Measurements from ENCODE around the gene GFER.
A peak's percentile ranks its signal among the peaks of the same experiment; 100 is the strongest.

GFER gene

DNA sequence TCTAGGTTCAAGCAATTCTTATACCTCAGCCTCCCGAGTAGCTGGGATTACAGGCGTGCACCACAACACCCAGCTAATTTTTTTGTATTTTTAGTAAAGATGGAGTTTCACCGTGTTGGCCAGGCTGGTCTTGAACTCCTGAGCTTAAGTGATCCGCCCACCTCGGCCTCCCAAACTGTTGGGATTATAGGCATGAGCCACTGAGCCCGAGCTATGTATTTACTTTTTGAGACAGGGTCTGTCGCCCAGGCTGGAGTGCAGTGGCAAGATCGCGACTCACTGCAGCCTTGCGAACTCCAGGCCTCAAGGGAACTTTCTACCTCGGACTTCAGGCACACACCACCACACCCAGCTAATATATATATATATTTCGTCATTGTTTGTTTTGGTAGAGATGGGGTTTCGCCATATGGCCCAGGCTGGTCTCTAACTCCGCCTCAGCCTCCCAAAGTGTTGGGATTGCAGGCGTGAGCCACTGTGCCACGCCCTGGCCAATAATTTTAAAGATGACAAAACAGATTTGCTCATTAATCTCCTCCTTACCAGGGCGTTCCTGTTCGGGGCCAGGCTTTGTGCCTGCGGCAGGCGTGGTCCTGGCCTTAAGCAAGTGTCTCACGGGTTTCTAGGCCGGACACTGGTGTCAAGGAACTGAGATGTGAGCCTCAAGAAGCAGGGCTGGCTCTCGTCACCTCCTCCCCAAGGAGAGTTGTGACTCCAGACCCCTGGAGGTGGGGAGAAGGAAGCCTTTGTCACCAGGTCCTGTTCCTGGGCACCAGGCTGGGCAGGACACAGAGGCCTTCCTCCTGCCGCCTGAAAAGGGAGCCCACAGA lies 31.3 kb downstream of the GFER start:
- TF ChIP-seq PPARA (CRISPR knock-in tag; IDR thresholded peaks at IDR 0.05; ENCODE audit: borderline replicate concordance) (no peak), RARB (CRISPR knock-in tag; IDR thresholded peaks at IDR 0.05) (no peak), ZFP3 (CRISPR knock-in tag; IDR thresholded peaks at IDR 0.05) (no peak), ESRRG (CRISPR knock-in tag; IDR thresholded peaks at IDR 0.05) (no peak), ISL1 (CRISPR knock-in tag; IDR thresholded peaks at IDR 0.05) (no peak)
- TF ChIP-seq, protein P1, sequence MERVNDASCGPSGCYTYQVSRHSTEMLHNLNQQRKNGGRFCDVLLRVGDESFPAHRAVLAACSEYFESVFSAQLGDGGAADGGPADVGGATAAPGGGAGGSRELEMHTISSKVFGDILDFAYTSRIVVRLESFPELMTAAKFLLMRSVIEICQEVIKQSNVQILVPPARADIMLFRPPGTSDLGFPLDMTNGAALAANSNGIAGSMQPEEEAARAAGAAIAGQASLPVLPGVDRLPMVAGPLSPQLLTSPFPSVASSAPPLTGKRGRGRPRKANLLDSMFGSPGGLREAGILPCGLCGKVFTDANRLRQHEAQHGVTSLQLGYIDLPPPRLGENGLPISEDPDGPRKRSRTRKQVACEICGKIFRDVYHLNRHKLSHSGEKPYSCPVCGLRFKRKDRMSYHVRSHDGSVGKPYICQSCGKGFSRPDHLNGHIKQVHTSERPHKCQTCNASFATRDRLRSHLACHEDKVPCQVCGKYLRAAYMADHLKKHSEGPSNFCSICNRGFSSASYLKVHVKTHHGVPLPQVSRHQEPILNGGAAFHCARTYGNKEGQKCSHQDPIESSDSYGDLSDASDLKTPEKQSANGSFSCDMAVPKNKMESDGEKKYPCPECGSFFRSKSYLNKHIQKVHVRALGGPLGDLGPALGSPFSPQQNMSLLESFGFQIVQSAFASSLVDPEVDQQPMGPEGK (CRISPR knock-in tag; IDR thresholded peaks at IDR 0.05; ENCODE audit: borderline replicate concordance) = no peak
- TF ChIP-seq, protein P2, sequence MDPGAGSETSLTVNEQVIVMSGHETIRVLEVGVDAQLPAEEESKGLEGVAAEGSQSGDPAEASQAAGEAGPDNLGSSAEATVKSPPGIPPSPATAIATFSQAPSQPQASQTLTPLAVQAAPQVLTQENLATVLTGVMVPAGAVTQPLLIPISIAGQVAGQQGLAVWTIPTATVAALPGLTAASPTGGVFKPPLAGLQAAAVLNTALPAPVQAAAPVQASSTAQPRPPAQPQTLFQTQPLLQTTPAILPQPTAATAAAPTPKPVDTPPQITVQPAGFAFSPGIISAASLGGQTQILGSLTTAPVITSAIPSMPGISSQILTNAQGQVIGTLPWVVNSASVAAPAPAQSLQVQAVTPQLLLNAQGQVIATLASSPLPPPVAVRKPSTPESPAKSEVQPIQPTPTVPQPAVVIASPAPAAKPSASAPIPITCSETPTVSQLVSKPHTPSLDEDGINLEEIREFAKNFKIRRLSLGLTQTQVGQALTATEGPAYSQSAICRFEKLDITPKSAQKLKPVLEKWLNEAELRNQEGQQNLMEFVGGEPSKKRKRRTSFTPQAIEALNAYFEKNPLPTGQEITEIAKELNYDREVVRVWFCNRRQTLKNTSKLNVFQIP (CRISPR knock-in tag; IDR thresholded peaks at IDR 0.05; ENCODE audit: borderline replicate concordance, low read depth) = no peak
- ATAC-seq = no peak

DNA sequence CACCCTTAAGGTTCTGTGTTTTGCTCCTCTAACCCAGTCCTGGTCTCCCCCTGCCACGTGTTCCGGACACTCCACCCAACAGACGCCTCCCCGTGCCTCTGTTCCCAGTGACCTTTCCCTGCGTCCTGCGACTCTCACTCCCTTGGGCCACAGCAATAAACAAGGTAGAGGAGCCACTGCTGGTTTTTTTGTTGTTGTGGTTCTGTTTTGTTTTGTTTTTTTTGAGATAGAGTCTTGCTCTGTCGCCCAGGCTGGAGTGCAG lies 31.9 kb downstream of the GFER start:
- no peak for ATAC-seq
- TF ChIP-seq ESRRG (CRISPR knock-in tag; IDR thresholded peaks at IDR 0.05) (no peak), ARNTL (CRISPR knock-in tag; IDR thresholded peaks at IDR 0.05; ENCODE audit: borderline replicate concordance, low read depth) (no peak), CSDC2 (CRISPR knock-in tag; IDR thresholded peaks at IDR 0.05) (no peak), GLIS3 (CRISPR knock-in tag; IDR thresholded peaks at IDR 0.05) (no peak), RARB (CRISPR knock-in tag; IDR thresholded peaks at IDR 0.05) (no peak), ZNF565 (CRISPR knock-in tag; conservative IDR thresholded peaks at IDR 0.05; ENCODE audit: low read depth) (no peak)
- TF ChIP-seq, protein P1 (CRISPR knock-in tag; IDR thresholded peaks at IDR 0.05; ENCODE audit: borderline replicate concordance) = no peak

DNA sequence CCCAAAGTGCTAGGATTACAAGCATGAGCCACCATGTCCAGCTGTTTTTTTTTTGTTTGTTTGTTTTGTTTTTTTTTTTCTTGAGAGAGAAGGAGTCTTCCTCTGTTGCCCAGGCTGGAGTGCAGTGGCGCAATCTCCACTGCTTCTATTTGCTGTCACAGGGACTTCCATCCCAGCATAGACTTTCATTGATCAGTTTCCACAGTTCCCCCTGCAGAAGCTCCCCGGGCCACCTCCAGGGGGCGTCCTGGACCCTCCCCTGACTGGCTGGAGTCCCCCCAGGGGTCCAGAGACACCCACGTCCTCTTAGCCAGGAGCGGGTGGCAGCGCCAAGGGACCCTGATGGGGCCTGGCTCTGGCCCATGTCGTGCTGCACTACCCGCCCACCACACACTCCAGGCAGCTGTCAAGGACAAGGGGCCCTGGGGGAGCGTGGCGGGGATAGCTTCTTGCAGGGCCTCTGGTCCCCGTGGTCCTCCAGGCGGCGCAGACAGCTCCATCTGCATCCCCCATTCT lies 32.5 kb downstream of the GFER start:
- TF ChIP-seq, protein P2 (CRISPR knock-in tag; IDR thresholded peaks at IDR 0.05; ENCODE audit: borderline replicate concordance, low read depth) = no peak
- ATAC-seq = peak; percentile 29; the same call in 1 of the 3 replicates

GRCh38 chr16:2019518-2019920 lies 35.5 kb downstream of the GFER start, which contains the start of gene NPW:
NPW (plus strand) TSS chr16:2019785.
- no peak for ATAC-seq
- TF ChIP-seq ZC3H10 (CRISPR knock-in tag; IDR thresholded peaks at IDR 0.05) = no peak
- TF ChIP-seq RARB (CRISPR knock-in tag; IDR thresholded peaks at IDR 0.05) = no peak
- no peak for TF ChIP-seq ZNF8 (CRISPR knock-in tag; IDR thresholded peaks at IDR 0.05)
- no peak for TF ChIP-seq OSR1 (CRISPR knock-in tag; IDR thresholded peaks at IDR 0.05)
- TF ChIP-seq ZFP30 (CRISPR knock-in tag; IDR thresholded peaks at IDR 0.05) = no peak
- no peak for TF ChIP-seq GLIS3 (CRISPR knock-in tag; IDR thresholded peaks at IDR 0.05)
- TF ChIP-seq, protein P2 (CRISPR knock-in tag; IDR thresholded peaks at IDR 0.05; ENCODE audit: borderline replicate concordance, low read depth) = no peak
- no peak for TF ChIP-seq ISL1 (CRISPR knock-in tag; IDR thresholded peaks at IDR 0.05)
- TF ChIP-seq, protein P1 (CRISPR knock-in tag; IDR thresholded peaks at IDR 0.05; ENCODE audit: borderline replicate concordance) = no peak
- TF ChIP-seq PPARA (CRISPR knock-in tag; IDR thresholded peaks at IDR 0.05; ENCODE audit: borderline replicate concordance) = no peak

Measured in SK-N-SH treated with all-trans-retinoic acid at 6 μM for 48 hours (cell line).